HUES6 (cell line): Measurements from ENCODE around the gene KMT2B.

Experiments
- H3K27ac ChIP-seq: 2 replicates; pipeline ENCODE4 v1.7.0; 2013; ENCODE audit warnings: low read depth, mild to moderate bottlenecking, low read length, inconsistent platforms
- H3K27me3 ChIP-seq: 2 replicates; pipeline ENCODE4 v1.6.1; 2013; ENCODE audit warnings: low read length; ENCODE audit not compliant: control insufficient read depth, insufficient read depth
- H3K36me3 ChIP-seq: 2 replicates; pipeline ENCODE4 v1.6.1; 2013; ENCODE audit warnings: low read length; ENCODE audit not compliant: control insufficient read depth, insufficient read depth
- H3K4me1 ChIP-seq: 2 replicates; pipeline ENCODE4 v1.6.1; 2013; ENCODE audit warnings: low read length; ENCODE audit not compliant: control insufficient read depth, insufficient read depth
- H3K4me3 ChIP-seq: 2 replicates; pipeline ENCODE4 v1.5.1; 2013; ENCODE audit warnings: low read depth, low read length
- H3K9ac ChIP-seq: one replicate; pipeline ENCODE4 v1.6.1; 2013; ENCODE audit warnings: mild to moderate bottlenecking, low read length
- H3K9me3 ChIP-seq: 2 replicates; pipeline ENCODE4 v1.6.1; 2013; ENCODE audit warnings: low read depth, low read length; ENCODE audit not compliant: control insufficient read depth, insufficient read depth

KMT2B gene

DNA sequence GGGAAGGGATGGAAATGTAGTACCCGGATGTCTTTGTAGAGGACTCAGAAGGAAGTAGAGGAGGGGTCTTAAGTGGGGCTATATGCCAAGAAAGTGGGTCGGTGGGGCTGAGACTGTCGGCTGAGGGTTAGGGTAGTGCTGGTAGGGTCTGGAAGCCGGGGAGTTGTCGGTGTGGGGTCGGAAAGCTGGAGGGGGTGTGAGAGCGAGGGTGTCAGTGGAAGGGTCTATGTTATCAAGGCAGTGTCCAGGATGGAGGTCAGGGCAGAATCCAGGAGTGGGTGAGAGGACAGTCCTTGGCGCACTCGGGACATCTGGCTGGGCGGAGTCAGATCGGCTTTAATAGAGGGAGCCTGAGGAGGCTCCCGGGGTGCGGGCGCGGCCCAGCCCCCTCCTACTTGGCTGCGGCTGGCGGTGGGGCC, 37.3 kb downstream of the KMT2B start:
- peak overlapping the region; percentile 95 for H3K4me3 ChIP-seq
- H3K9ac ChIP-seq: peak overlapping the region; percentile 28
- peaks cover 20% of the 10 kb centered on the region; the same call in 1 of the 2 replicates for H3K36me3 ChIP-seq
- peaks cover 11% of the 10 kb centered on the region for H3K4me1 ChIP-seq
- H3K27me3 ChIP-seq: peaks cover 11% of the 10 kb centered on the region; the same call in 1 of the 2 replicates
- H3K27ac ChIP-seq: no peak overlapping the region
- H3K9me3 ChIP-seq: no peaks in the 10 kb centered on the region

DNA sequence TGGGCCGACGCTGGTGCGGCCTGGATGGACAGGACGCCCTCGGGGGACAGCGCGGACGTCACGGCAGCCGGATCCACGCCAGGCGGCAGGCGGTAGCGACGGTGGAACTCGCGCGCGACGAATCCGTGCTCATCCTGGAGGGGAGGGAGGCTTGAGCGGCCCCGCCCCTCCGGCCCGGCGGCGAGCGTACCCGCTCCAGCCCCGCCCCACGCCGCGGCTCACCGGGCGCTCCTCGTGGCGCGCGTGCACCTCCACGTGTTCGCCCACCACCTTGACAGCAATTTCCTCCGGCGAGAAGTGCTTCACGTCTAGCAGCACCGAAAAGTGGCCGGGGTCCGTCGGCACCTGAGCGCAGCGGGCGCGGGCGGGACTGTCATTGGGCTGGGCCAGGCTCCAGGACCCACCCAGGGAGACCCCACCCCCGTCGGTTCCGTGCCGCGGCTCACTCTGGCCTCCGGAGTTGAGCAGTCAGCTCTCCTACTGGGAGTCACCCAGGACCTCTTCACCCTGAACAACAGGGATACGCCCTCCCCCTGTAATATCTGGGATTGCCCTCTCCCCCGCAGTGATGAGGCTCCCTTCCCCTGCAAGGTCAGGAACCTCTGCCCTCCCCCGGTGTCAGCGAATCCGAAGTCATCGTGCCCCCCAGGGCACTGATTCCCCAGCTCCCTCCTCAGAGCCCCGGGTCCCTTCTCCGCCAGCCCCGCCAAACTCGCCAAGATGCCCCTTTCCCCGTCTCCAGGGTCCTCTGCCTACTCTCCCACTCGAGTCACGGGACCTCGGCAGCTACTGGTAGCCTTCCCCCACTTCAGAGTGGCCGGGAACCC, 38.0 kb downstream of the KMT2B start:
- Histone ChIP-seq H3K27me3 (peaks cover 11% of the 10 kb centered on the region; the same call in 1 of the 2 replicates), H3K9me3 (no peaks in the 10 kb centered on the region), H3K4me1 (peaks cover 11% of the 10 kb centered on the region), H3K36me3 (peaks cover 25% of the 10 kb centered on the region), H3K4me3 (peak overlapping the region; percentile 95), H3K27ac (no peak overlapping the region), H3K9ac (peak overlapping the region; percentile 34)

- Histone ChIP-seq H3K27ac (peak within 1 kb of the TSS; percentile 67; the same call in 1 of the 2 replicates), H3K4me1 (peaks cover 11% of the 10 kb centered on the region), H3K9ac (peak within 1 kb of the TSS; percentile 55)
These were observed 38.8 kb downstream of the KMT2B start, which contains the start of gene HSPB6 for GRCh38 chr19:35756377-35757230. Gene HSPB6 (minus strand): TSS chr19:35757029. CDS start chr19:35757008, 21 bp downstream.

GRCh38 chr19:35757231-35757748, 39.5 kb downstream of the KMT2B start:
- Histone ChIP-seq H3K4me1 (peaks cover 11% of the 10 kb centered on the region), H3K27ac (peak overlapping the region; percentile 67; the same call in 1 of the 2 replicates), H3K9me3 (no peaks in the 10 kb centered on the region), H3K36me3 (peaks cover 33% of the 10 kb centered on the region), H3K4me3 (peak overlapping the region; percentile 95), H3K27me3 (peaks cover 11% of the 10 kb centered on the region; the same call in 1 of the 2 replicates), H3K9ac (peak overlapping the region; percentile 55)

More at GRCh38 chr19:35756377-35757230, 38.8 kb downstream of the KMT2B start, which contains the start of gene HSPB6:
- H3K4me3 ChIP-seq: peak within 1 kb of the TSS; percentile 95
- H3K27me3 ChIP-seq: peaks cover 11% of the 10 kb centered on the region; the same call in 1 of the 2 replicates
- H3K36me3 ChIP-seq: peaks cover 29% of the 10 kb centered on the region
- no peaks in the 10 kb centered on the region for H3K9me3 ChIP-seq

DNA sequence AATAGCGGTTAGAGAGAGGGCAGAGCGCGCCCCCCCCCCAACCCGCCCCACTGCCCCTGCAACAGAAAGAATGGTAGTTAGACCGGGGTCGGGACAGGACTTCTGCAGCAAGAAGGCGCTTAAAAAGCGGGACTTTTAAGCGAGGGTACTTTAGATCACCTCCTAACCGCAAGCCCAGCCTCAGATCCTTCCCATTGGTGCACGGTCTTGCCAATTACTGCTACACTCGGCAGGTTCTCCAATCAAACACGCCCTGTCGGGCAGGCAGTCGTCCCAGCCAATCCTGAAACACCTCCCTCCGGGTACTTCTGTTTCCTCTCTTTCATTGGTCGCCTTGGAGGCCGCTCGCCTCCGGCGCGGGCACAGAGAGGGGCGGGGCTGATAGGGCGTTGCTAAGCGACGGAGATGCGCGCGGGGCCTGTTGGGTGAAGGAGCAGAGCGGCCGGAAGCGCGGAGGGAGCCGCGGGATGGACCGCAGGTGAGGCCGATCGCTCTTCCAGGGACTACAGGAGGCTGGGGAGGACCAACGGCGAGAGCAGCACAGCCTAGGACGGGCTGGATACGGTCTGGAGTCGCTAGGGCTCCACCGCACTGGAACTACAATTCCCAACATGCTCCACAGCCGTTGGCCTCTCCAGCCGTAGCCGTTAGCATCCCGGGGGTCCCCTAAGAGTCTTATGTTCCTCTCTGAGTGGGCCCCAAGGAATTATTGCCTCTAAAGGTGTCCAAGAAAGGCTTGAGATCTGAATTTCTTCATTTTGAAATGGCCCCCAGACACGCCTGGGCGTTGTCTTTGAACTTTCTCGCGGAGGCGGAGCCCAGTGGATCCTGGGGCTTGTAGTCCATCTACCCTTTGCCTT, 40.2 kb downstream of the KMT2B start, which contains the start of gene PROSER3:
Gene PROSER3 (plus strand): TSS at position 428 of the 860 bp plus-strand sequence. CDS start 40 bp downstream, at position 468.
- Histone ChIP-seq H3K4me1 (peaks cover 11% of the 10 kb centered on the region), H3K27ac (peak within 1 kb of the TSS; percentile 88; the same call in 1 of the 2 replicates), H3K9me3 (no peaks in the 10 kb centered on the region), H3K27me3 (peaks cover 11% of the 10 kb centered on the region; the same call in 1 of the 2 replicates), H3K36me3 (peaks cover 30% of the 10 kb centered on the region), H3K4me3 (peak within 1 kb of the TSS; percentile 95), H3K9ac (peak within 1 kb of the TSS; percentile 90)

- Histone ChIP-seq H3K4me1 (peaks cover 11% of the 10 kb centered on the region), H3K4me3 (no peak overlapping the region), H3K27ac (no peak overlapping the region), H3K9ac (no peak overlapping the region), H3K9me3 (no peaks in the 10 kb centered on the region), H3K36me3 (peaks cover 32% of the 10 kb centered on the region), H3K27me3 (peaks cover 11% of the 10 kb centered on the region; the same call in 1 of the 2 replicates)
These were observed 41.9 kb downstream of the KMT2B start for GRCh38 chr19:35759697-35760096.

DNA sequence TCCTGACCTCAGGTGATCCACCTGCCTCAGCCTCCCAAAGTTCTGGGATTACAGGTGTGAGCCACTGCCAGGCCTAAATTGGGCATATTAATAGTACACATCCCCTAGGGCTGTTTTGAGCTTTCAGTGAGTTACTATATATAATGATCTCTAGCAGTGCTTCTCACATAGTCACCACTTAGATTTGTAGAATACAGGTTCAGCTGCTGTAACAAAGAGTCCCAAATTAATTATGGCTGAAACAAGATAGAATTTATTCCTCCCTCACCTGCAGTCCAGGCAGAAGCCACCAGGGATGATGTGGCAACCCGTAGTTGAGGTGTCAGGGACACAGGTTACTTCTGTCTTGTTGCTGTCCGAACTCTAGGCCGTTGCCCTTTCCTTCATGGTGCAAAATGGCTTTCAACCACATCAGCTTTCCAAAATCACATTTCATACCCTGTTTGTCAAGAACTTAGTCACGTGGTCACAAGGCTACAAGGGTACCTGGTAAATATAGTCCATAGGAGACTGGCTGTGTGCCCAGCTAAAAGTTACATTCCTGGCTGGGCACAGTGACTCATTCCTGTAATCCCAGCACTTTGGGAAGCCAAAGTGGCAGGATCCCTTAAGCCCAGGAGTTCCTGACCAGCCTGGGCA, 43.0 kb downstream of the KMT2B start:
- H3K4me1 ChIP-seq: peaks cover 9% of the 10 kb centered on the region
- peaks cover 42% of the 10 kb centered on the region for H3K36me3 ChIP-seq
- H3K4me3 ChIP-seq: no peak overlapping the region
- H3K9ac ChIP-seq: no peak overlapping the region
- H3K27ac ChIP-seq: no peak overlapping the region
- no peaks in the 10 kb centered on the region for H3K9me3 ChIP-seq
- peaks cover 4% of the 10 kb centered on the region; the same call in 1 of the 2 replicates for H3K27me3 ChIP-seq

- Histone ChIP-seq H3K4me1 (peaks cover 8% of the 10 kb centered on the region), H3K27me3 (no peaks in the 10 kb centered on the region), H3K9ac (no peak overlapping the region), H3K9me3 (no peaks in the 10 kb centered on the region), H3K27ac (no peak overlapping the region), H3K4me3 (no peak overlapping the region), H3K36me3 (peaks cover 50% of the 10 kb centered on the region)
These were observed 46.9 kb downstream of the KMT2B start for GRCh38 chr19:35764432-35765315.

DNA sequence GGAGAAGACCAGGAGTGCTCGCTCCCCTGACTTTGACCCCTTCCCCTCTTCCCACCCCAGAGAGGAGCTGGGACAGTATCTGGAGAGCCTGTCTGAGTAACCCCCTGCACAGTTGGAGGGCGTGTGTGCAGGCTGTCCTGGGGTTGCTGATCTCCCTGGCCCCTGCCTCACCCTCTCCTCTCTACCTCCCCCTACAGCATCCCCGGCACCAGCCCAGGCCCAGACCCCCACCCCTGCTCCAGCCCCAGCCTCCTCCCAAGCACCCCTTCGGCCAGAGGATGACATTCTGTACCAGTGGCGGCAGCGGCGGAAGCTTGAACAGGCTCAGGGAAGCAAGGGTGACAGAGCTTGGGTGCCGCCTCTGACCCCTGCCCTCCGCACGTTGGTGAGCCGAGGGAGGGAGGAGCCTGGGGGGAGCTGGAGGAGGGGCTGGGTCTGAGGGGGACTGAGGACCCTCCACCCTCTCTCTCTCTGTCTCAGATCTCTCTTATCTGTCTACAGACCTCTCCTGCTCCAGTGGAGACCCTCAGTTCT, 48.8 kb downstream of the KMT2B start:
- Histone ChIP-seq H3K4me3 (no peak overlapping the region), H3K9me3 (no peaks in the 10 kb centered on the region), H3K36me3 (peaks cover 36% of the 10 kb centered on the region), H3K9ac (no peak overlapping the region), H3K27me3 (no peaks in the 10 kb centered on the region), H3K4me1 (peaks cover 8% of the 10 kb centered on the region), H3K27ac (no peak overlapping the region)
